Measurements from ENCODE around the gene BACH2.
"Not testable (repeated sequence)": the region's sequence is repeated elsewhere in the genome, so short reads cannot be mapped to it uniquely, and the experiment has no call there.

Gene BACH2

GRCh38 chr6:90298459-90299053 is 1.9 kb upstream of the BACH2 start:
- DNase-seq: no peak

- no peak for DNase-seq
These were observed 1.3 kb upstream of the BACH2 start for GRCh38 chr6:90297867-90298381.

- no peak for DNase-seq
These were observed 648 bp upstream of the BACH2 start for GRCh38 chr6:90297115-90297866.

- DNase-seq: peak; percentile 11
These were observed 746 bp downstream of the BACH2 start for GRCh38 chr6:90295854-90296340.

GRCh38 chr6:90294989-90295853 is 1.4 kb downstream of the BACH2 start:
- peak; percentile 12 for DNase-seq

GRCh38 chr6:90294614-90294988 is 2.0 kb downstream of the BACH2 start:
- DNase-seq: no peak

GRCh38 chr6:90294008-90294511 is 2.6 kb downstream of the BACH2 start:
- no peak for DNase-seq

GRCh38 chr6:90293319-90293953 is 3.2 kb downstream of the BACH2 start:
- peak; percentile 79 for DNase-seq

- DNase-seq: no peak
These were observed 5.1 kb downstream of the BACH2 start for GRCh38 chr6:90291565-90291964.

GRCh38 chr6:90290811-90291420 is 5.7 kb downstream of the BACH2 start:
- no peak for DNase-seq

- DNase-seq: no peak
These were observed 6.7 kb downstream of the BACH2 start for GRCh38 chr6:90289902-90290301.

GRCh38 chr6:90288404-90288803 is 8.2 kb downstream of the BACH2 start:
- no peak for DNase-seq

GRCh38 chr6:90286884-90287488 is 9.7 kb downstream of the BACH2 start:
- DNase-seq: peak; percentile 15

GRCh38 chr6:90285611-90286381 is 10.8 kb downstream of the BACH2 start:
- no peak for DNase-seq

GRCh38 chr6:90285042-90285481 is 11.6 kb downstream of the BACH2 start:
- DNase-seq: no peak

GRCh38 chr6:90284236-90285041 is 12.2 kb downstream of the BACH2 start:
- no peak for DNase-seq

GRCh38 chr6:90282265-90282664 is 14.4 kb downstream of the BACH2 start:
- not testable (repeated sequence) for DNase-seq

- no peak for DNase-seq
These were observed 18.5 kb downstream of the BACH2 start for GRCh38 chr6:90278129-90278528.

- no peak for DNase-seq
These were observed 19.2 kb downstream of the BACH2 start for GRCh38 chr6:90277302-90278011.
